ENCODE results near the gene FAN1. TPM values are rescaled to one million over a fixed set of nuclear protein-coding genes. Genes with fewer than 3 reads are reported as not detected.

The FAN1 gene
- total RNA-seq, 1 donor from 2014 or later = 16.9 TPM

GRCh38 chr15:30904812-30905211 is 1.1 kb downstream of the FAN1 start:
- no peak for DNase-seq (ENCODE audit: extremely low spot score in 2 of 2)
- Histone ChIP-seq H3K36me3 (peaks cover 0 to 4% of the 10 kb centered on the region in 2 donors), H3K27me3 (no peaks in the 10 kb centered on the region), H3K4me3 (peak overlapping the region in 1 of 2 donors; percentile 67), H3K9me3 (no peaks in the 10 kb centered on the region), H3K4me1 (peaks cover 32% of the 10 kb centered on the region), H3K27ac (peak overlapping the region; percentile 82)
- intact Hi-C loops (cut with DNase I) = no loop called here
- TF ChIP-seq CTCF (IDR thresholded peaks at IDR 0.05) = no peak
- TF ChIP-seq POLR2A (IDR thresholded peaks at IDR 0.05) = no peak
- no peak for TF ChIP-seq POLR2AphosphoS5 (IDR thresholded peaks at IDR 0.05; ENCODE audit: insufficient read depth in 1 of 2, low read depth in 1 of 2)

GRCh38 chr15:30905821-30906220 is 2.1 kb downstream of the FAN1 start:
- no peaks in the 10 kb centered on the region for H3K27me3 ChIP-seq
- peak overlapping the region; percentile 40 for H3K27ac ChIP-seq
- H3K36me3 ChIP-seq = peaks cover 0 to 11% of the 10 kb centered on the region in 2 donors
- DNase-seq (ENCODE audit: extremely low spot score in 2 of 2) = no peak
- no peak overlapping the region for H3K4me3 ChIP-seq
- H3K9me3 ChIP-seq = no peaks in the 10 kb centered on the region
- intact Hi-C loops (cut with DNase I) = no loop called here
- TF ChIP-seq POLR2A (IDR thresholded peaks at IDR 0.05) = no peak
- TF ChIP-seq CTCF (IDR thresholded peaks at IDR 0.05) = peak in 1 of 3 experiments; percentile 16
- TF ChIP-seq POLR2AphosphoS5 (IDR thresholded peaks at IDR 0.05; ENCODE audit: insufficient read depth in 1 of 2, low read depth in 1 of 2) = no peak
- H3K4me1 ChIP-seq = peaks cover 32% of the 10 kb centered on the region

- no peak for TF ChIP-seq CTCF (IDR thresholded peaks at IDR 0.05)
- TF ChIP-seq POLR2AphosphoS5 (IDR thresholded peaks at IDR 0.05; ENCODE audit: insufficient read depth in 1 of 2, low read depth in 1 of 2) = peak in 1 of 2 donors; percentile 64
- Histone ChIP-seq H3K36me3 (peaks cover 0 to 14% of the 10 kb centered on the region in 2 donors), H3K27me3 (no peaks in the 10 kb centered on the region), H3K9me3 (no peaks in the 10 kb centered on the region), H3K4me3 (no peak overlapping the region), H3K27ac (peak overlapping the region; percentile 40), H3K4me1 (peaks cover 32% of the 10 kb centered on the region)
- DNase-seq (ENCODE audit: extremely low spot score in 2 of 2) = no peak
- intact Hi-C loops (cut with DNase I) = no loop called here
These were observed 2.7 kb downstream of the FAN1 start for GRCh38 chr15:30906366-30906765.

- Histone ChIP-seq H3K36me3 (peaks cover 0 to 43% of the 10 kb centered on the region in 2 donors), H3K4me3 (no peak overlapping the region), H3K9me3 (no peaks in the 10 kb centered on the region), H3K4me1 (no peaks in the 10 kb centered on the region), H3K27me3 (no peaks in the 10 kb centered on the region), H3K27ac (no peak overlapping the region)
- TF ChIP-seq POLR2A (IDR thresholded peaks at IDR 0.05) (no peak), POLR2AphosphoS5 (IDR thresholded peaks at IDR 0.05; ENCODE audit: insufficient read depth in 1 of 2, low read depth in 1 of 2) (no peak), CTCF (IDR thresholded peaks at IDR 0.05) (no peak)
- intact Hi-C loops (cut with DNase I) = no loop called here
- DNase-seq (ENCODE audit: extremely low spot score in 2 of 2) = no peak
These were observed 10.0 kb downstream of the FAN1 start for GRCh38 chr15:30913761-30914160.

GRCh38 chr15:30917013-30917412 is 13.3 kb downstream of the FAN1 start:
- TF ChIP-seq CTCF (IDR thresholded peaks at IDR 0.05) (no peak), POLR2AphosphoS5 (IDR thresholded peaks at IDR 0.05; ENCODE audit: insufficient read depth in 1 of 2, low read depth in 1 of 2) (no peak), POLR2A (IDR thresholded peaks at IDR 0.05) (no peak)
- no peak for DNase-seq (ENCODE audit: extremely low spot score in 2 of 2)
- H3K27ac ChIP-seq = no peak overlapping the region
- H3K9me3 ChIP-seq = no peaks in the 10 kb centered on the region
- H3K4me1 ChIP-seq = no peaks in the 10 kb centered on the region
- no peaks in the 10 kb centered on the region for H3K27me3 ChIP-seq
- H3K36me3 ChIP-seq = peaks cover 0 to 41% of the 10 kb centered on the region in 2 donors
- intact Hi-C loops (cut with DNase I) = no loop called here
- H3K4me3 ChIP-seq = no peak overlapping the region

All from vagina (tissue), 2 donors.